ENCODE data around the gene RENBP.
"Not testable (repeated sequence)": the region's sequence is repeated elsewhere in the genome, so short reads cannot be mapped to it uniquely, and the experiment has no call there.

The RENBP gene

GRCh38 chrX:153944140-153944799 lies at the start of gene RENBP:
Gene RENBP, minus strand, starts transcription at chrX:153944643. Its CDS starts 33 bp downstream, at chrX:153944610.
- FAIRE-seq: no peak

- no peak for FAIRE-seq
Measured at GRCh38 chrX:153993978-153994377, 49.5 kb upstream of the RENBP start.

DNA sequence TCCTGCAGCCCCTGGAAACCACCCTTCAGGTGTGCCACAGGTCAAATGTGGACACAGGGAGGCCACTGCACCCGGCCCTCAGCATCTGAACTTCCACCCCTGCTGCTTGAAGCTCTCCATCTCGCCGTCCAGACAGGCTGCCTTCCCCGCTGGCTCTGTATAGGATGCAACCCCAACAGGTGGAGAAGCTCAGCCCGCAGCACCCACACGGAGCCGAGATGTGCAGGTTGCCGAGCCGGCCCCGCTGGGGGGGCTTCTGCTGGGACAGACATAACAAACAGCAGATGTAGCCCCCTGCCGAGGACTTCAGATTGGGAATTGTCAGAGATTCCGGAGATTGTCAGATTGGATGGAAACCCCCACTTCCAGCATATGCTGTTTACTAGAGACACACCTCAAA lies 48.6 kb upstream of the RENBP start:
- FAIRE-seq: no peak

DNA sequence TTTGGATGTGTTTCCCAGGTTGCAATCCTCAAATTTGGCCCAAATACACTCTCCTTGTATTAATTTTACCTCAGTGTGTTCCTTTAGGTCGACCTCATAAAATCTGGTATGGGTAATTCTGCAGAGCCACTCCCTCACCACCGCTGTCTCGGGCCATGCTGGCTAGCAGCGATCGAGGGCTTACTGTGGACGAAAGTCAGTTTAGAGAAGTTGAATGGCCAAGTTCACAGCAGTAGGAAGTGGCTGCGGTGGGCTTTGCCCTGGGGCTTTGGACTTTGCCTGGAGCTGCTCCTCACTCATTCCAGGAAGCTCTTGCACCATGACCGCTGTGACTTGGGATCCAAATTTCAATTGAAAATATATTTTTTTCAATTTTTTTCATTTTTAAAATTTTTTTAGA lies 47.7 kb upstream of the RENBP start:
- no peak for FAIRE-seq

- FAIRE-seq: no peak
Measured at GRCh38 chrX:153991013-153991580, 46.7 kb upstream of the RENBP start.

DNA sequence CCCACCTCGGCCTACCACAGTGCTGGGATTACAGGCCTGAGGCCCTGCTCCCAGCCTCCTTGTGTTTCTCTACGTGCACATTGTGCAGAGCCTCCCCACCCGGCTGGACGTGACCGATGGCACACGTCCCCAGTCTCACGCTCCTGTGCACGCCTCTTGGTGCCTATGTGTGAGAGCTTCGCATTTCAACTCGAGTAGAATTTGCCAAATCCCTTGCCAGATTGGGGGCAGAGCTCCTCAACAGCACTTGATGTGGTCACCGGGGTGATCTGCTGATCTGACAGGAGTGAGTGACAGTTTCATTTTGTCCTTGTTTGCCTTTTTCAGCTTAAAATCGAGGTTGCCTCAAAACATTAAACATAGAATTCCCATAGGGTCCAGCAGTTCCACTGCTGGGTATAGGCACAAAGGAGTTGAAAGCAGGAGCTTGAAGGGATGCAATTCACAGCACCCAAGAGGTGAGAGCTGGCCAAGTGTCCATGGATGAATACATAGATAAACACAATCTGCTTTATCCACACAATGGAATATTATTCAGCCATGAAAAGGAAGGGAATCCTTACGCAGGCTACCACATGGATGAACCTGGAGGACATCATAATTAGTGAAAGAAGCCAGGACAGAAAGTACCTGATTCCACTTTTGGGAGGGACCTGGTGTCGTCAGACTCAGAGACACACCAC lies 45.7 kb upstream of the RENBP start:
- no peak for FAIRE-seq

GRCh38 chrX:153988493-153988892 lies 44.0 kb upstream of the RENBP start:
- no peak for FAIRE-seq

GRCh38 chrX:153984351-153985178 lies 40.1 kb upstream of the RENBP start:
- FAIRE-seq: no peak

DNA sequence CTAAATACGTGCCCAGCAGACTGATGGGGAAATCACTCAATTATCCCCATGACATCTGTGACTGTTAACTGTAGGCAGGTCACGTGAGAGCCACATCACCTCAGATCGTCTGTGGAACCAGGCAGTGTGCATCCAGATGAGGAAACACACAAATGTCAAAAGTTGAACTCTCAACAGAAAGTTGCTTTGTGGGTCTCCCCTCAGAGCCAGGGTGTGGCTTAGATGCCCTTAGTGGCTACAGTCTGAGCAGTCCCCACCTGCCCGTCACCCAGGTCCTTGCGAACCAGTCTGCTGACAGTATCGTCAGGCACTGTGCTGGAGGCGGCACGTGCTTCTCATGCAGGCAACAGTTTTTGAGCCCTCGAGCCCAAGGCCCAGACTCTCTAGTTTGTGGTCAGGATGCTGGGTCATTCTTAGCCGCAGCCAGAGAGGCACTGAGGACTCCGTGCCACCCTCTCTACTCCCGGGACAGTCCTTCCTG lies 38.9 kb upstream of the RENBP start:
- no peak for FAIRE-seq

DNA sequence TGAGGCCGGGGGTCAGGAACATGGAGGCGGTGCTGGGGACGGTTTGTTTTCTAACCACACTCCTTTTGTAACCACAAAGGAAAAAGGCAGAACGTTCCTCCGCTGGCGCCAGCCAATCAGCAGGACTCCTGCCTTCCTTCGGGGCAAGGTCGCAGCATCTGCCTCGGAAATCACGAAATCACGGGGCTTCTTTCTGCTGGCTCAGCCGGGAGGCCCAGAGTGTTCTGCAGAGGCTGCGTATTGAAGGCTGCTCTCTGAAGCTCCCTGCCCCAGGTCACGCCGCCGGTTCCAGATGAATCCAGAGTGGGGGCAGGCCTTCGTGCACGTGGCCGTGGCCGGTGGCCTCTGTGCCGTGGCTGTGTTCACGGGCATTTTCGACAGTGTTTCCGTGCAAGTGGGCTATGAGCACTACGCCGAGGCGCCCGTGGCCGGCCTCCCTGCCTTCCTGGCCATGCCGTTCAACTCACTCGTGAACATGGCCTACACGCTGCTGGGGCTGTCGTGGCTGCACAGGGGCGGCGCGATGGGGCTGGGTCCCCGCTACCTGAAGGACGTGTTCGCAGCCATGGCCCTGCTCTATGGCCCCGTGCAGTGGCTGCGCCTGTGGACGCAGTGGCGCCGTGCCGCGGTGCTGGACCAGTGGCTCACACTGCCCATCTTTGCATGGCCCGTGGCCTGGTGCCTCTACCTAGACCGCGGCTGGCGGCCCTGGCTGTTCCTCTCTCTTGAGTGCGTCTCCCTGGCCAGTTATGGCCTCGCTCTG lies 37.5 kb upstream of the RENBP start:
- FAIRE-seq: no peak

DNA sequence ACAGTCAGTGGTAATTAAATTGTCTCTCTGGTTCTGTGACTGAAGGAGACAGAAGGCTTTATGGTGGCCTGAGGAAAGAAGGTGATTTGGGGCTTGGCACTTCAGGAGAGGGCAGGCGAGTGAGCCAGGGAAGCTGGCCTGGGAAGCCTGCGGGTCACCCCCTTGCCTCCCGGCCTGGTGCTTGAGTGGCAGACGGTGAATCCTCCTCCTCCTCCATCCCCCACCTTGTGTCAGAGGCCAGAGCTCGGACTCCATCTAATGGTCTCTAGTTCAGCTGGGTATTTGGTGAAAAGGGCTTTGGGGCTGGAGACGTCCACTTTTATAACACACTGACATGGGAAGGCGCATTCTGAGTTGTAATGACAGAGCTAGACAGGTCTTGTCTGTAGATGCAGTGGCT lies 36.8 kb upstream of the RENBP start:
- FAIRE-seq: no peak

- FAIRE-seq: not testable (repeated sequence)
Measured at GRCh38 chrX:153980394-153980793, 36.0 kb upstream of the RENBP start.

DNA sequence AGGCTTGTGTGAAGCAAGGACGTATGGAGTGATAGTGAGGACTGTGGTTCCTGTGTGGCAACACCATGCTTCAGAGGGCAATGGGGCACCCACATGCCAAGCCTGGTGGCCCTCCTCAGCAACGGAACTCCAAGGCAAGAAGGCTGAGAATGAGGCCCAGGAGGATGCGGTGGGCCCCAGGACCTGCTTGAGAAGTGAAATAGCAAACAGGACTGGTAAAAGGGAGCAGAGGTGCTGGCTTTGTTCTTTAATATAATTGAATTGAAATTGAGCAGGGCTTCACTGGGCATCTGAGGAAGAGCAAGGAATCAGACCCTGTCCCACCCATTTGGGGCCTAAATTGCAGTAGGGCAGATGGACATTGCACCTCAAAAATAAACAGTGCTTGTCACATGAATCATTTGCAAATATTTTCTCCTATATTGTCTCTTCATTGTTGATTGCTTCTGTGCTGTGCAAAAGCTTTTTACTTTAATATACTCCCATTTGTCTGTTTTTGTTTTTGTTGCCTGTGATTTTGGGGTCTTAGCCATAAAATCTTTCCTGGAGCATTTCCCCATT lies 30.4 kb upstream of the RENBP start:
- FAIRE-seq: peak; percentile 62

GRCh38 chrX:153974003-153974725 lies 29.7 kb upstream of the RENBP start:
- FAIRE-seq: no peak

DNA sequence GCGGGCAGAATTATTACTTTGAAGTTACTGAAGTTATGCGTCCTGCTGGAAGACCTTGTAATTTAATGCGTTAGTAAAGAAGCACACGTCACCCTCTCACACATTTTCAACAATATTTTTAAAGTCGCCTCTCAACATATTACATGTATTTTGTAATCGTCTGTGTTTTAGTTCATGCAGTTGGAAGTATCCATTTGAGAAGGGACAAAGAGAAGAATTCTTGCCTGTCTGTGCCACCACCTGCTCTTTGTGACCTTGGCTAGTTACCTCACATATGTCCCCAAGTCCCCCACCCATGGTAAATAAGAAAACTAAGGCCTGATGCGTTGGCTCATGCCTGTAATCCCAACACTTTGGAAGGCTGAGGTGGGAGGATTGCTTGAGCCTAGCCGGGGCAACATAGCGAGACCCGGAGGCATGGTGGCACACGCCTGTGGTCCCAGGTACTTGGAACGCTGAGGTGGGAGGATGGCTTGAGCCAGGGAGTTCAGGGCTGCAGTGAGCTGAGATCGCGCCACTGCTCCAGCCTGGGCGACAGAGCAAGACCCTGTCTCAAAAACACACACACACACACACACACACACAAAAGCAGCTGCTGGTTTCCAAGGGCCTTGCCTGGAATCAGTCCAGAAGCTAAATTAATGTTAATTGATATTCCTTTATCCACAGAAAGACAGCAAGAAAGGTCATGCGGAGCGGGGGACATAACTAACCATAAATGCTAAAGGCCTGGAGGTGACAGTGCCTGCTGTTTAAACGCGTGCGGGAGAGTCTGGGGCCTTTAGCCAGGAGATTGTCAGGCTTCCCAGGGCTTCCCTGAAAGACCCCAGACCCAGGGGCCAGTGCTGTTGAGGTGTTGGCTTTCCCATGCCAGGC lies 28.9 kb upstream of the RENBP start:
- peak; percentile 47 for FAIRE-seq

DNA sequence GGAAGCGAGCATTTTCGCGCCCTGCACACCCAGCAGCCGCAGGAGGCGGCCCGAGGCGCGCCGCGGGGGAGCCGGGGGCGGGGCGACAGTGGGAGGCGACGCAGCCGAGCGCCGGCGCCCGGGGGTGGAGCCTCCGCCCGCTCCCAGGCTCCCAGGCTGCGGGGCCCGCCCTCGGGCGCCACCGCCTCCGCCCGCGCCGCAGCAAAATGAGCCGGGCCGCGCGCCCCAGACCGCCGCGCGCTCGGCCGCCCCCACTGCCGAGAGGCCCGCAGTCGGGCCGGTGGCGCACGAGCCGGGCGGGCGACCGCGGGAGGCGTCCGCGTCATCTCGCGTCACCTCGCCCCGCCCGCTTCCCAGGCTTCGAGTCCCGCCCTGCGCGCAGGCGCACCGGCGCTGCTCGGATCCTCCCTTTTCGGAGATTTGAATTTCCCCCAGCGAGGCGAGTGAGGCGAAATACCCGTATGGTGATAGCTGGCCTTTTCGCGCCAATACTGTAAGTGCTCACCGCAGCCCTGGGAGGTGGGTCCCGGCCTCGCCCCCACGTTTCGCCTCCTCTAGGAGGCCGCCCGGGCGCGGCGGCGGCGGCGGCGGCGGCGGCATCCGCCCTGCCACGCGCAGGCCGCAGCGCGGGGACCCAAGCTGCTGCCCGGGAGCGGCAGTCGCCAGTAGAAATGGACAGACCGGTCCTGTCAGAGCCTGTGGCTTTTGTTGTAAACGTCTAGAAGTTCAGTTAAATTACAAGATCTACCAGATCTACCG lies 28.1 kb upstream of the RENBP start, which contains the start of gene TMEM187:
Gene TMEM187 (plus strand): TSS at position 387 of the 759 bp plus-strand sequence. CDS start 9,309 bp downstream, outside the sequence.
- no peak for FAIRE-seq

GRCh38 chrX:153971450-153972367 lies 27.3 kb upstream of the RENBP start, which contains the start of gene HCFC1:
Gene HCFC1, minus strand, starts transcription at chrX:153971818. Its CDS starts 978 bp downstream, at chrX:153970840.
- FAIRE-seq: peak; percentile 43

DNA sequence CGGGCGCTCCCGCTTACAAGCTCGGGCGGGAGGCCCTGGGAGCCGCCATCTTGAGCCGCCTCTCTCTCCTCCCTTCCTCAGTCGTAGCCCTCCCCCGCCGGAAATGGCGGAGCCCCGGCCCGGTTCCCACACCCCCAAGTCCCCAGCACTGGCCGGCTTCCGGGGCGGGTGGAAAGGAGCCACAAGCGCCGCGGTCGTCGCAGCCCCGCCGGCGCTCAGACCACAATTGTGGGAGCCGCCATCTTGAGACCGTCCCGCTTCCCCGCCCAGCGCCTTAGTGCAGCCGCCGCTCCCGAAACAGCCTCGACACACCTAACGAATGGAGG lies 26.6 kb upstream of the RENBP start:
- peak; percentile 88 for FAIRE-seq
